ENCODE results near the gene NPS. TPM values are rescaled to one million over a fixed set of nuclear protein-coding genes. Genes with fewer than 3 reads are reported as not detected.

The NPS gene
- total and polyA plus RNA-seq, 10 donors = not detected

DNA sequence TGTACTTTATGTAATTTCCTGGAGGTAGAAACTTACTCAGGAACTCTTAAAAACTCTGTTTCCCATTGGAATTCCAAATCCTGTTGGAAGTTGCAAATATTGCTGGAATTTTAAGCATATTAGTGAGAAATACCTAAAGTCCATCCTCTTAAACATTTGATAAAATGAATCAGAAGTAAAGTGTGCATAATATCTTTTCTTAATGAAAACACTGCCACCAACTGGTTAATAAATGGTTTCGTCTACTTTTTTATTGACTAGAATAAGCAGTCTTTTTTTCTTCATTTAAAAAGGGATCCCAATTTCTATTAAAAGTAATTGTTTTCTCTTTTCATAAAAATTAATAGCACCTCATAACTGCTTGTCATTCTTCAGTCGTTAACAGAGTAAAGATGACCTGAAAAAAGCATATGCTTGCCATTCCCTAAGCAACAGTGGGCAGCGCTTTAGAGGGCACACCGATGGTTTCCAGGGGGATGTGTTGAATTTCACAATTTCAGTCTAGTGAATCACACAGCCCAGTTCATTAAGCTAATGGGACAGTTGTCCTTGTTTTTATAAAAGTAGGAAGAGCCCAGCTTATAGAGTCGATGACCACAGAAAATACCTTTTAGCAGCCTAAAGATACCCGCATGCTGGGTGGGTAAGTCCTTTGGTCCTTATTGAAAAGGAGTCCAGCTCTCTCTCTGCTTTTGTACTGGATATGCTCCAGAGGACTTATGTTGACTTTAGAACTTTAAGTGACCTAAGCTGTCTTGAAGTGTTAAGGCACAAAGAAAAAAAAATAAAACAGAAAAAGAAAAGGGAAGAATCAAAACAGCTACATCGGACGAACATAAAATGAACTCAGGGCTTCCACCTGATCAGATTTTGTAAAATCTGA lies 28.5 kb downstream of the NPS start:
- no peak for DNase-seq

DNA sequence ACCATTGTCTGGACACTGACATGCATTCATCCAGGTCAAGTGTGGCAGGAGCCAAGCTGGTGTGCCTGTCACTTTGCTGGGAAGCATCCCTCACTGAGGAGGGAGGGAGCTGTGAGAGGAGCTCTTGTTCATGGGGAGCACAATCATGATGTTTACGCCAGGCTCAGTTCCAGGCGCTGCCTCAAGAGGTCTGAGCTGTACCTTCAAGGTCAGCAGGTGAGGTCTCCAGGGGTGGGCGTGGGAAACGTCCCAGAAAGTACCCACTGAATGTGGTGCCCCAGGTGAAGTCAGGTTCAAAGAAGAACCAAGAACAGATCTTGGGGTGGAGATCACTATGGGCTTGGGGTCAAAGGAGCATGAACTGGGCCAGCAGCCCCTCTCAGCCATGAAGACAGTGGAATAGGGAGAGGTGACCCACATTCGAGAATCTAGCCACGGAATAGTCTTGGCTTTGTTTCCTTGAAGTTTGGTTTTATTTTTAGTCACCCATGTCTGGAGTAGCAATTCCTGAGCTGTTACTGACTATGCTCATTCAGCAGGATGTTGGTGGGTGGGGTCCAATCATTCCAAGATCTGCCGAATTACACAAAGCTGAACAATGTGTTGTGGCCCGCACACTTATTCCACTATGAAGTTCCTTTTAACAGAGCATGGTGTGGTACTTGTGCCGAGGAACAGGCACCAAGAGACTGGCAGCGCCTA lies 29.3 kb downstream of the NPS start:
- DNase-seq = no peak
- no peak for TF ChIP-seq POLR2AphosphoS5 (IDR thresholded peaks at IDR 0.05)
- TF ChIP-seq, protein P1, sequence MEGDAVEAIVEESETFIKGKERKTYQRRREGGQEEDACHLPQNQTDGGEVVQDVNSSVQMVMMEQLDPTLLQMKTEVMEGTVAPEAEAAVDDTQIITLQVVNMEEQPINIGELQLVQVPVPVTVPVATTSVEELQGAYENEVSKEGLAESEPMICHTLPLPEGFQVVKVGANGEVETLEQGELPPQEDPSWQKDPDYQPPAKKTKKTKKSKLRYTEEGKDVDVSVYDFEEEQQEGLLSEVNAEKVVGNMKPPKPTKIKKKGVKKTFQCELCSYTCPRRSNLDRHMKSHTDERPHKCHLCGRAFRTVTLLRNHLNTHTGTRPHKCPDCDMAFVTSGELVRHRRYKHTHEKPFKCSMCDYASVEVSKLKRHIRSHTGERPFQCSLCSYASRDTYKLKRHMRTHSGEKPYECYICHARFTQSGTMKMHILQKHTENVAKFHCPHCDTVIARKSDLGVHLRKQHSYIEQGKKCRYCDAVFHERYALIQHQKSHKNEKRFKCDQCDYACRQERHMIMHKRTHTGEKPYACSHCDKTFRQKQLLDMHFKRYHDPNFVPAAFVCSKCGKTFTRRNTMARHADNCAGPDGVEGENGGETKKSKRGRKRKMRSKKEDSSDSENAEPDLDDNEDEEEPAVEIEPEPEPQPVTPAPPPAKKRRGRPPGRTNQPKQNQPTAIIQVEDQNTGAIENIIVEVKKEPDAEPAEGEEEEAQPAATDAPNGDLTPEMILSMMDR (IDR thresholded peaks at IDR 0.05 in 8 of 11, conservative IDR thresholded peaks at IDR 0.05 in 3 of 11) = no peak
- no peak for TF ChIP-seq POLR2A (IDR thresholded peaks at IDR 0.05)
- 62 to 74% (median 69%) methylated on average over 10 of the region's 10 CpGs for WGBS, 5 donors
- no peaks in the 10 kb centered on the region for H3K4me1 ChIP-seq
- no peak overlapping the region for H3K27ac ChIP-seq
- H3K4me3 ChIP-seq = no peak overlapping the region
- peaks cover 0 to 9% (median 0%) of the 10 kb centered on the region in 7 donors for H3K27me3 ChIP-seq (replicated peaks in 1 of 7)
- H3K9me3 ChIP-seq = peaks cover 0 to 11% (median 6%) of the 10 kb centered on the region in 8 donors
- intact Hi-C loops (cut with DNase I; ENCODE audit: low total_unique reads) = no loop called here
- H3K36me3 ChIP-seq = no peaks in the 10 kb centered on the region

More for the DNA sequence above, 28.5 kb downstream of the NPS start:
- H3K9me3 ChIP-seq = peaks cover 0 to 19% (median 13%) of the 10 kb centered on the region in 8 donors
- intact Hi-C loops (cut with DNase I; ENCODE audit: low total_unique reads) = no loop called here
- no peaks in the 10 kb centered on the region for H3K36me3 ChIP-seq
- no peak overlapping the region for H3K4me3 ChIP-seq
- 74 to 81% (median 76%) methylated on average over 8 of the region's 8 CpGs for WGBS, 5 donors
- H3K4me1 ChIP-seq = no peaks in the 10 kb centered on the region
- TF ChIP-seq POLR2AphosphoS5 (IDR thresholded peaks at IDR 0.05) = no peak
- peaks cover 0 to 9% (median 0%) of the 10 kb centered on the region in 7 donors for H3K27me3 ChIP-seq (replicated peaks in 1 of 7)
- no peak overlapping the region for H3K27ac ChIP-seq

DNA sequence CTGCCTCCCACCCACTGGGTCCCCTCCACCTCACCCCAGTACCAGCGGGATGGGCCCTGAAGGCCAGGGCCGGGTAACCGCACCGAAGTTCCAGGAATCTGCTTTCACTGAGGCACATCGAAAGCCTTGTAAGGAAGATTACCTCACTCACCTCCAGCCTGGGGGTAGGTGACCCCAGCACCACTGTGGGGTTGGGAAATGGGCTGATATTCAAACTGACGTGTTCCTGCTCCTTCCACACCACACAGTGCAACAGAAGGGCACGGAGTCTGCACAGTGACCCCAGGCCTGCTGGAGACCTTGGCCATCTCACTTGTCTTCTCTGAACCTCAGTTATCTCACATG lies 29.8 kb downstream of the NPS start:
- Histone ChIP-seq H3K27ac (no peak overlapping the region), H3K27me3 (replicated peaks in 1 of 7) (peaks cover 0 to 9% (median 0%) of the 10 kb centered on the region in 7 donors), H3K9me3 (peaks cover 0 to 6% (median 1%) of the 10 kb centered on the region in 8 donors), H3K4me1 (no peaks in the 10 kb centered on the region), H3K36me3 (no peaks in the 10 kb centered on the region), H3K4me3 (no peak overlapping the region)
- WGBS, 5 donors = 82 to 91% (median 87%) methylated on average over 6 to 7 of the region's 7 CpGs
- intact Hi-C loops (cut with DNase I; ENCODE audit: low total_unique reads) = no loop called here
- TF ChIP-seq POLR2AphosphoS5 (IDR thresholded peaks at IDR 0.05) = no peak
- no peak for TF ChIP-seq POLR2A (IDR thresholded peaks at IDR 0.05)
- TF ChIP-seq, protein P1 (IDR thresholded peaks at IDR 0.05 in 8 of 11, conservative IDR thresholded peaks at IDR 0.05 in 3 of 11) = no peak
- DNase-seq = no peak

DNA sequence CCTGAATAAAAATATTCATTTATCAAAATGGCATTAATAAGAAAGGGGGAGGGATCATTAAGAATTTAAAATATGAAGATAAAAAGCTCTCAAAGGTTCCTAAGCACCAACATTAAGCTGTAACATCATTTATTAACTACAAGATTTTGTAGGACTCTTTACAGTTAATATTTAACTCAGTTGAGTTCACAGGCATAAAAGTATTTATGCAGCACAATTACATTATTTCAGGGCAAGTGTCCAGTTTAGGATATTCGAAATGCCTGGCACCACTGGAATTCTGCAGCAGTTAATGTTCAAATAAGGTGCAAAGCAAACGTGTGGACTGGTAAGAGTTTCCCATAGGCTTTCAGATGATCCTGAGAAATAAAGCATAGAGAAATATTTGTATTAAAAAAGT lies 30.5 kb downstream of the NPS start:
- WGBS, 5 donors = 44 to 69% (median 62%) methylated on average over 2 of the region's 2 CpGs
- intact Hi-C loops (cut with DNase I; ENCODE audit: low total_unique reads) = no loop called here
- DNase-seq = no peak
- Histone ChIP-seq H3K4me3 (no peak overlapping the region), H3K27ac (no peak overlapping the region), H3K9me3 (no peaks in the 10 kb centered on the region), H3K27me3 (replicated peaks in 1 of 7) (peaks cover 0 to 12% (median 0%) of the 10 kb centered on the region in 7 donors), H3K36me3 (no peaks in the 10 kb centered on the region), H3K4me1 (no peaks in the 10 kb centered on the region)
- TF ChIP-seq, protein P1 (IDR thresholded peaks at IDR 0.05 in 8 of 11, conservative IDR thresholded peaks at IDR 0.05 in 3 of 11) = no peak

All from spleen (tissue), 11 donors.